Measurements from ENCODE around the gene PON3. TPM values are rescaled to one million over a fixed set of nuclear protein-coding genes. Genes with fewer than 3 reads are reported as not detected.

The PON3 gene
- 10 to 100 TPM in 2 of 4 donors, not detected in 2; 10.1 to 10.6 TPM for total RNA-seq

DNA sequence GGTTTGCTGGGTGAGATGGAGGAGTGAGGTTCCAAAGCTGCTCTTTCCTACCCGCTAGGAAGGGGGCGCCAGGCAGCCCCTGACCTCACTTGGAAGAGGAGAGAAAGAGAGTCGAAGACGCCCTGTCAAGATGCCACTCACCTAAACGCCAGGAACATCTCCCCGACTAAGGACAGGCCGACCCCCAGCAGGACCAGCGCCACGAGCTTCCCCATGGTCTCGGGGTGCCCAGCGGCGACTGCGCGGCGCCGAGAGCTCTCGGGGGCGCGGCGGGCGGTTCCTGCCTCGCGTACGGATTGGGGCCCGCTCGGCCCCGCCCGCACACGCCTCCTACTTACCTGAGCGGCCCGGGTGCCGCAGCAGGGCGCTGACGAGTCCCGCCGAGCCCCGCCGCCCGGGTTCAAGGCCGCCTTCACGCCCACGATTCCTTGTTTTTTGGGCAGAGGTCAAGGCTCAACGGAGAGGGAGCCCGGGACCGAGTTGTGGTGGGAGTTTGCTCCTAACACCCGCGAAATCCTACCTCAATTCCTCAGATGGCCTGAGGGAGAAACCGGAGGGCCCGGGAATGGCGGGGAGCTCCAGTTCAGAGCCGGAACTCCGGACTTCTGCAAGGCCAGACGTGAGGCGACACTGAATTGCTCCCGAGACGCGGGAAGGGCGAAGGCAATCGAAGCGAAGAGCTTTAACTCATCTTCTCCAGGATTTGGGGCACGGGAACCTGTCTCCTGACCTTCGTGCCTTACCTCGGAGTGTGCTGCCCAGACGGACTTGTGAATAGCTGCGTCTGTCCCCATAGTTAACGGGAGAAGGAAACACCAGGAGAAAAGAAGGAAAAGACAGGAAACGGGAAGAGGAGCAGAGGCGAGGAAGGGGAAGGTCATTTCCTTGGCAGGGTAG is at the start of gene PON3:
Gene PON3, minus strand, starts transcription at position 240 of the 897 bp plus-strand sequence. Its CDS starts 25 bp downstream, at position 215.
- TF ChIP-seq, protein P1, sequence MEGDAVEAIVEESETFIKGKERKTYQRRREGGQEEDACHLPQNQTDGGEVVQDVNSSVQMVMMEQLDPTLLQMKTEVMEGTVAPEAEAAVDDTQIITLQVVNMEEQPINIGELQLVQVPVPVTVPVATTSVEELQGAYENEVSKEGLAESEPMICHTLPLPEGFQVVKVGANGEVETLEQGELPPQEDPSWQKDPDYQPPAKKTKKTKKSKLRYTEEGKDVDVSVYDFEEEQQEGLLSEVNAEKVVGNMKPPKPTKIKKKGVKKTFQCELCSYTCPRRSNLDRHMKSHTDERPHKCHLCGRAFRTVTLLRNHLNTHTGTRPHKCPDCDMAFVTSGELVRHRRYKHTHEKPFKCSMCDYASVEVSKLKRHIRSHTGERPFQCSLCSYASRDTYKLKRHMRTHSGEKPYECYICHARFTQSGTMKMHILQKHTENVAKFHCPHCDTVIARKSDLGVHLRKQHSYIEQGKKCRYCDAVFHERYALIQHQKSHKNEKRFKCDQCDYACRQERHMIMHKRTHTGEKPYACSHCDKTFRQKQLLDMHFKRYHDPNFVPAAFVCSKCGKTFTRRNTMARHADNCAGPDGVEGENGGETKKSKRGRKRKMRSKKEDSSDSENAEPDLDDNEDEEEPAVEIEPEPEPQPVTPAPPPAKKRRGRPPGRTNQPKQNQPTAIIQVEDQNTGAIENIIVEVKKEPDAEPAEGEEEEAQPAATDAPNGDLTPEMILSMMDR (IDR thresholded peaks at IDR 0.05) = no peak
- no peak for TF ChIP-seq POLR2A (IDR thresholded peaks at IDR 0.05)
- DNase-seq = peak in 1 of 2 donors; percentile 18
- Histone ChIP-seq H3K9me3 (no peaks in the 10 kb centered on the region), H3K4me1 (no peaks in the 10 kb centered on the region), H3K27me3 (no peaks in the 10 kb centered on the region), H3K27ac (peak within 1 kb of the TSS in 1 of 2 donors; percentile 16), H3K36me3 (no peaks in the 10 kb centered on the region), H3K4me3 (peak within 1 kb of the TSS; percentile 20 to 50)
- intact Hi-C loops (cut with DNase I; ENCODE audit: low total_unique reads) = no loop called here

GRCh38 chr7:95444796-95445195 is 48.6 kb upstream of the PON3 start:
- Histone ChIP-seq H3K27me3 (no peaks in the 10 kb centered on the region), H3K36me3 (no peaks in the 10 kb centered on the region), H3K4me3 (no peak overlapping the region), H3K9me3 (no peaks in the 10 kb centered on the region), H3K4me1 (no peaks in the 10 kb centered on the region), H3K27ac (no peak overlapping the region)
- no peak for DNase-seq
- intact Hi-C loops (cut with DNase I; ENCODE audit: low total_unique reads) = no loop called here
- TF ChIP-seq, protein P1 (IDR thresholded peaks at IDR 0.05) = no peak
- TF ChIP-seq POLR2A (IDR thresholded peaks at IDR 0.05) = no peak

DNA sequence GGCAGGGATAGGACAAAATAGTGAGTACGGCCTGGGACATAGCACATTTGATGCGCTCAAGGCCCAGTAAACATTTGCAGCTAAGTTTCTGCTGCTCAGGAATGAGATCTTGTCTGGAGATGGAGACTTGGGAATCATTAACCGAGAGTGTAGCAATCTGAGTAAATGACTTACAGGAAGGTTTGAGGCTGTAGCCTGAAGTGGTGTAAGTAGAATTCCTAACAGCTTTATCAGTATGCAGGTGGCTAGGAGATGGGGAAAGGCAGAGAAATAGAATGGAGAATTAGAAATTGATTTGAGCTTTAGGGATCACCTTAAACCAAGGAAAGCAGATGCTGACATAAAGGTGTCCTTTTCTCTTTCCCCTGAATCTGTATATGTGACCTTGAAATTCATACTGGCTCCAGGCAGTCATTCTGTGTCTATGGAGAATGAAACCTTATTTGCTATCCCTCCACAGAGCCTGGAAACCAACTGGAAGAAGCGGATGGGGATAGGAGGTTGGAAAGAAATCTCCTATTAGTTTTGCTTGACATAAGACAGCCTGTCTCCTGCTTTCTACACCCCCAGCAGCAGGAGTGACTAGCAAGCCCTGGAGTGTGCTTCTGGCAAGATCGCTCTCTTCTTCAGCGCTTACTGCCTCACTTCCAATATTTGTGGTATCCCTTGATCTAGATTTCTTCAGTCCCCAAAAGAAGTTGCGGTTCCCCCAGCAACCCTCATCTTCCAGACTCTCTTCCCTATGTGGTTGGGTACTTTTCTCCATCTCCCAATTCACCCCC is 45.1 kb upstream of the PON3 start:
- no peaks in the 10 kb centered on the region for H3K9me3 ChIP-seq
- H3K4me1 ChIP-seq = no peaks in the 10 kb centered on the region
- no peak overlapping the region for H3K27ac ChIP-seq
- no peak for DNase-seq
- intact Hi-C loops (cut with DNase I; ENCODE audit: low total_unique reads) = no loop called here
- no peaks in the 10 kb centered on the region for H3K36me3 ChIP-seq
- no peak overlapping the region for H3K4me3 ChIP-seq
- H3K27me3 ChIP-seq = no peaks in the 10 kb centered on the region
- TF ChIP-seq, protein P1 (IDR thresholded peaks at IDR 0.05) = no peak
- TF ChIP-seq POLR2A (IDR thresholded peaks at IDR 0.05) = no peak

DNA sequence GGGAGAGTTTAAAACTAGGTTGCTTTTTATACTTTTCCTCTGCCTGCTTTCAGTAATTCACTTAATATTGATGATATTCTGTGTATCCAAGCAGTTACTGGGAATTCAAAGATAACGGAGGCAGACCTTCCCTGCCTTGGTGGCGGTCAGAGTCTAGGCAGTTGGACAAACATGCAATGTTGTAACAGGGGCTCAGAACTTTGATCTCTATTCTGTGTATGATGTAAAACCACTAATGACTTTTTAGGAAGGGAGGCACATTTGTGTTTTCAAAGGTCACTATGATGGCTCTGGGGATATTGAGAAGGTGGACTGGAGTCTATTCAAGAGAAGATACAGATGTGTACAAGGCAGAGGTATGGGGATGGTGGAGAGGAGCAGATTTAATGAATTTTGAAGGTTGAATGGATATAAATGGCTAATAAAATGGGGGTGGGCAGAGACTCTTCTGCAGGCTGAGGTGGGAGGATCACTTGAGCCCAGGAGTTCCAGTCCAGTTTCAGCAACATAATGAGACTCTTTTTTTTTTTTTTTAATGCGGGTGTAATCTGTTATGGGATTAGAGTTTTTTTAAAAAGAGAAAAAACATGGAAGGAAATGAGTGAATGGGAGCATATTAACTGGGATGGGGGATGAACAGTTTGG is 44.3 kb upstream of the PON3 start:
- TF ChIP-seq POLR2A (IDR thresholded peaks at IDR 0.05) = no peak
- TF ChIP-seq, protein P1 (IDR thresholded peaks at IDR 0.05) = no peak
- Histone ChIP-seq H3K4me1 (no peaks in the 10 kb centered on the region), H3K27ac (no peak overlapping the region), H3K27me3 (no peaks in the 10 kb centered on the region), H3K9me3 (no peaks in the 10 kb centered on the region), H3K36me3 (no peaks in the 10 kb centered on the region), H3K4me3 (no peak overlapping the region)
- no peak for DNase-seq
- intact Hi-C loops (cut with DNase I; ENCODE audit: low total_unique reads) = no loop called here

All from uterus (tissue), 4 donors.